HL-60 (cell line): ENCODE data around the gene ARSD.

ENCODE experiments used
- CTCF ChIP-seq: IDR thresholded peaks from one replicate; pipeline ENCODE4 v1.5.1; 2011; ENCODE audit warnings: low read length, control low read depth, inconsistent platforms; ENCODE audit not compliant: insufficient read depth
- GABPA ChIP-seq: IDR thresholded peaks from 2 replicates; pipeline ENCODE4 v1.6.1; 2012; ENCODE audit warnings: low read depth
- POLR2AphosphoS5 ChIP-seq: IDR thresholded peaks from 2 replicates; pipeline ENCODE4 v1.6.1; 2012; ENCODE audit warnings: low read depth
- SPI1 ChIP-seq: IDR thresholded peaks from 2 replicates; pipeline ENCODE4 v1.6.1; 2012; ENCODE audit warnings: low read depth, mild to moderate bottlenecking, borderline replicate concordance
- TF ChIP-seq, protein P1 (sequence below): IDR thresholded peaks from 2 replicates; pipeline ENCODE4 v1.6.1; 2012; ENCODE audit warnings: low read depth; ENCODE audit not compliant: insufficient replicate concordance

DNA sequence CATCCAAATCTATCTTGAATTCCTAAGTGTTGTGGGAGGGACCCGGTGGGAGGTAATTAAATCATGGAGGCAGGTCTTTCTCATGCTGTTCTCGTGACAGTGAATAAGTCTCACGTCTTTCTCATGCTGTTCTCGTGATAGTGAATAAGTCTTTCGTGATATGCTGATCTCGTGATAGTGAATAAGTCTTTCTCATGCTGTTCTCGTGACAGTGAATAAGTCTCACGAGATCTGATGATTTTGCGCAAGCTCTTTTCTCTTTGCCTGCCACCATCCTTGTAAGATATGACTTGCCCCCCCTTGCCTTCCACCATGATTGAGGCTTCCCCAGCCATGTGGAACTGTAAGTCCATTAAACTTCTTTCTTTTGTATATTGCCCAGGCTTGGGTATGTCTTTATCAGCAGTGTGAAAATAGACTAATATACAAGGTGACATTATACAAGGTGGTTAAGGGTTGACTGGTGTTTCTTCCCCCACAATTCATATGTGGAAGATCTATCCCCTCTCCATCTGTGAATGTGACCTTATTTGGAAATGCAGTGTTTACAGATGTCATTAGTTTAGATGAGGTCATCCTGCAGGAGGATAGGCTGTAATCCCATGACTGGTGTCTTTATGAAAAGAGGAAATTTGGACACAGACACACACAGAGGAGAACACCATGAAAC, 27.6 kb downstream of the ARSD start:
- TF ChIP-seq CTCF (no peak), GABPA (no peak), SPI1 (no peak), POLR2AphosphoS5 (no peak)
- TF ChIP-seq, protein P1, sequence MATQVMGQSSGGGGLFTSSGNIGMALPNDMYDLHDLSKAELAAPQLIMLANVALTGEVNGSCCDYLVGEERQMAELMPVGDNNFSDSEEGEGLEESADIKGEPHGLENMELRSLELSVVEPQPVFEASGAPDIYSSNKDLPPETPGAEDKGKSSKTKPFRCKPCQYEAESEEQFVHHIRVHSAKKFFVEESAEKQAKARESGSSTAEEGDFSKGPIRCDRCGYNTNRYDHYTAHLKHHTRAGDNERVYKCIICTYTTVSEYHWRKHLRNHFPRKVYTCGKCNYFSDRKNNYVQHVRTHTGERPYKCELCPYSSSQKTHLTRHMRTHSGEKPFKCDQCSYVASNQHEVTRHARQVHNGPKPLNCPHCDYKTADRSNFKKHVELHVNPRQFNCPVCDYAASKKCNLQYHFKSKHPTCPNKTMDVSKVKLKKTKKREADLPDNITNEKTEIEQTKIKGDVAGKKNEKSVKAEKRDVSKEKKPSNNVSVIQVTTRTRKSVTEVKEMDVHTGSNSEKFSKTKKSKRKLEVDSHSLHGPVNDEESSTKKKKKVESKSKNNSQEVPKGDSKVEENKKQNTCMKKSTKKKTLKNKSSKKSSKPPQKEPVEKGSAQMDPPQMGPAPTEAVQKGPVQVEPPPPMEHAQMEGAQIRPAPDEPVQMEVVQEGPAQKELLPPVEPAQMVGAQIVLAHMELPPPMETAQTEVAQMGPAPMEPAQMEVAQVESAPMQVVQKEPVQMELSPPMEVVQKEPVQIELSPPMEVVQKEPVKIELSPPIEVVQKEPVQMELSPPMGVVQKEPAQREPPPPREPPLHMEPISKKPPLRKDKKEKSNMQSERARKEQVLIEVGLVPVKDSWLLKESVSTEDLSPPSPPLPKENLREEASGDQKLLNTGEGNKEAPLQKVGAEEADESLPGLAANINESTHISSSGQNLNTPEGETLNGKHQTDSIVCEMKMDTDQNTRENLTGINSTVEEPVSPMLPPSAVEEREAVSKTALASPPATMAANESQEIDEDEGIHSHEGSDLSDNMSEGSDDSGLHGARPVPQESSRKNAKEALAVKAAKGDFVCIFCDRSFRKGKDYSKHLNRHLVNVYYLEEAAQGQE = no peak
